GM21825 (cell line): ENCODE results near the gene CCNG1.
"Not testable (repeated sequence)": the region's sequence is repeated elsewhere in the genome, so short reads cannot be mapped to it uniquely, and the experiment has no call there.

Source experiments
- ATAC-seq: cut with Tn5 transposase; IDR thresholded peaks from one replicate; pipeline ENCODE4 v1.9.1; 2021; ENCODE audit warnings: mild to moderate bottlenecking, moderate library complexity; ENCODE audit not compliant: unreplicated experiment

CCNG1 gene

DNA sequence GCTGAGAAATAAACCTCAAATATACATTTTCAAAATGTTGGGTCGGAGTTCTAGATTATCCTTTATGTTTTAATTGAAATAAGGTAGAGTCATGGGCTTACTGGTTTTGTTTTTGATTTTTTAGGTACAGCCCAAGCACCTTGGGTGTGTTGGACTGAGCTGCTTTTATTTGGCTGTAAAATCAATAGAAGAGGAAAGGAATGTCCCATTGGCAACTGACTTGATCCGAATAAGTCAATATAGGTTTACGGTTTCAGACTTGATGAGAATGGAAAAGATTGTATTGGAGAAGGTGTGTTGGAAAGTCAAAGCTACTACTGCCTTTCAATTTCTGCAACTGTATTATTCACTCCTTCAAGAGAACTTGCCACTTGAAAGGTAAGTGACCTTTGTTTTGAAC is 3.6 kb downstream of the CCNG1 start:
- ATAC-seq: no peak

DNA sequence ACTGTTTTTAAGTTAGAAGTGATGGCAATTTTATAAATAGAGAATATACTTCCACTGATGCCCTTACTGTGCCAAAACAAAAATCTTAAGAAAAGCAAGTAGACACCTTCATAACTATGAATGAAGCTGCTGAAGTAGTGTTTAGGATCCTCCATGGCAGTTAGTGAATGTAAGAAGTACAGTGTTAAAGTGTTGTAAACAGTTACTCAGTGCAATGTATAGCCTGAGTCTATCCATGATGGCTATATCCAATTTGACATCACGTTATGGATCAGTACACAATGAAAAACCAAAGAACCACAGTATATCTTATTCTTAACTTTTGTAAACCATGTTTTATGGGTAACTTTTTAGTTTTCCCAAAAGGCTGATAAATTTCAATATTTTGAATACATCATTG is 7.1 kb downstream of the CCNG1 start:
- ATAC-seq: no peak

DNA sequence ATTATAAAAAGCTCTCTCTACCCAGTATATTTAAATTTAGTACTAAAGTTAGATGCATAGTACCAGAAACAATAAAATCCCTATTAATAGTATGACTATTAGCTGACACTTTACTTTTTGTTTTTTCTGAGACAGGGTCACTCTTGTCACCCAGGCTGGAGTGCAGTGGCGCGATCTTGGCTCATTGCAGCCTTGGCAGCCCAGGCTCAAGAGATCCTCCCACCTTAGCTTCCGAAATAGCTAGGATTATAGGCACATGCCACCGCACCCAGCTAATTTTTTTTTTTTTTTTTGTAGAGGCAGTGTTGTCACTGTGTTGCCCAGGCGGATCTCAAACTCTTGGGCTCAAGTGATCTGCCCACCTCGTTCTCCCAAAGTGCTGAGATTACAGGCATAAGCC is 8.0 kb downstream of the CCNG1 start:
- ATAC-seq: no peak

DNA sequence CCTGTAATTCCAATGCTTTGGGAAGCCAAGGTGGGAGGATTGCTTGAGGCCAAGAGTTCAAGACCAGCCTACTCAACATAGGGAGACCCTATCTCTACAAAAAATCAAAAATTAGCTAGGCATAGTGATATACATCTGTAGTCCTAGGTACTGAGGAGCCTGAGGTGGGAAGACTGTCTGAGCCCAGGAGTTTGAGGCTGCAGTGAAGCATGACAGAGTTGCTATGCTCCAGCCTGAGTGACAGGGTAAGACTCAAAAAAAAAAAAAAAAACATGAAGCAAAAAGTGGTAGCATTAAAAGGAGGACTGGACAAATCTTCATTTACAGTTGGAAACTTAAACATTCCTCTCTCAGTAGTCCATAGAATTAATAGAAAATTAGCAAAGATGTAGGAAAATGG is 9.8 kb downstream of the CCNG1 start:
- no peak for ATAC-seq

DNA sequence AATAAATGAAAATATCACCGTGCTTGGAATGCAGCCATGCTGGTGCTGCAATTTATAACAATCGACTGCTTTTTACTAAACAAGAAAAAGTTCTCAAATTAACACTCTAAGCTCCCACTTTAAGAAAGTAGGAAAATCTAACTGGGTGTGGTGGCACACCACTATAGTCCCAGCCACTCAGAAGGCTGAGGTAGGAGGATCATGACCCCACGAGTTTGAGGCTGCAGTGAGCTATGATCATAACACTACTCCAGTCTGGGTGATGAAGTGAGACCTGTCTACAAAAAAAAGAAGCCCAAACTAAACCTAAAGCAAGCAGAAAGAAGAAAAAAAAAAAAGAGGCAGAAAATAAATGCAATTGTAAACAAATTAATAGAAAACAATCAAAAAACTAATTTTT is 10.5 kb downstream of the CCNG1 start:
- ATAC-seq: no peak

DNA sequence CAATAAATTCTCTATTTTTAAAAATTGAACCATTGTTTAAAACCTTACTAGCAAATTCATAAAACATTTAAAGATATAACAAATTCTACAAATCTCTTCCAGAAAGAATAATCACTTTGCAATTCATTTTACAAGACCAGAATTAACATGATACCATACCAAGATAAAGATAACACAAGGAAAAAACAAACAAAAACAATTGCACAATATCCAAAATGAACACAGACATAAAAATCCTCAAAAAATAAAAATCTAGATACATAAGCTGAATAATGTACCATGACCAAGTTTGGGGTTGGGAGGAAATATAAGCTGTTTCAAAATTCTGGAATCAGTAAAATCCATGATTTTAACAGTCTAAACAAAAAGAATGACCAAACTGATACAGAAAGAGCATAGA is 11.1 kb downstream of the CCNG1 start:
- no peak for ATAC-seq

DNA sequence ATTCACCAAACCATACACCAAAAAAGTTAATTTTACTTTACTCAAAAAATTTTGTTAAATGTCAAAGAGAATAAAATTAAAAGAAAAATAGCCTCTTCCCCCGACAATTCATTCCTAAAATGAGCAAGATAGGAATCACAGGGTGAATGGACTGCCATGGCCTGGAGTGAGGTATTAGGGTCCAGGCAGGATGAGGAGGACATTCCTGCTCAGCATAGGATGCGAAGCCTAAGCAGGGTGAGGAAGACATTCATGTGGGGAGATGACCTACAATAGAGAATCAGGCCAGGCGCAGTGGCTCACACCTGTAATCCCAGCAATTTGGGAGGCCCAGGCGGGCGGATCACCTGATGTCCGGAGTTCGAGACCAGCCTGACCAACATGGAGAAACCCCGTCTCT is 14.1 kb downstream of the CCNG1 start:
- no peak for ATAC-seq

DNA sequence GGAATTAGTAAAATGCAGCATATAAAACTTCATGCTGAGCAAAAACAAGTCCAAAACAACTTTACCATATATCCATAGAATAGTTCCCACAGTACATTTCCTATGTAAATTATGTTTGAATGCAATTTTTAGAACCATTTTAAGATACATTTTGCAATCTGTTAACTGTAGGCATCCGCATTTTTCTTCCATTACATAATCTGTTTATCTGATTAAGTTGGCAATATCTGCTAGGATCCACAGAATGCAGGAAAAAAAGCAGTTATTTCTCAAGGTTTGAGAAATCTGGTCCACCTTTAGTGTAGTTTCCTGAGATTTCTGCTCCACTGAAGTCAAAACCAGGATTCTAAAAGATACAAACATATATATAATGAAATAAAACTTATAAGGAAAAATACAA is 16.3 kb downstream of the CCNG1 start:
- ATAC-seq: no peak

DNA sequence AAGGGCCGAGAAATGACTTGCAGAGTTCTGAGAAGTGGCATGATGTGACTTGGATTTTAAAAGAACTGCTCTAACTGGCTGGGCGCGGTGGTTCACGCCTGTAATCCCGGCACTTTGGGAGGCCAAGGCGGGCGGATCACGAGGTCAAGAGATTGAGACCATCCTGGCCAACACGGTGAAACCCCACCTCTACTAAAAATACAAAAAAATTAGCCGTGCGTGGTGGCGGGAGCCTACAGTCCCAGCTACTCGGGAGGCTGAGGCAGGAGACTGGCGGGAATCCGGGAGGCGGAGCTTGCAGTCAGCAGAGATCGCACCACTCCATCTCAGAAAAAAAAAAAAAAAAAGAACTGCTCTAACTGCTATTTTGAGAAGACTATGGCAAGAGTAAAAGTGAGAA is 18.0 kb downstream of the CCNG1 start:
- ATAC-seq: not testable (repeated sequence)

DNA sequence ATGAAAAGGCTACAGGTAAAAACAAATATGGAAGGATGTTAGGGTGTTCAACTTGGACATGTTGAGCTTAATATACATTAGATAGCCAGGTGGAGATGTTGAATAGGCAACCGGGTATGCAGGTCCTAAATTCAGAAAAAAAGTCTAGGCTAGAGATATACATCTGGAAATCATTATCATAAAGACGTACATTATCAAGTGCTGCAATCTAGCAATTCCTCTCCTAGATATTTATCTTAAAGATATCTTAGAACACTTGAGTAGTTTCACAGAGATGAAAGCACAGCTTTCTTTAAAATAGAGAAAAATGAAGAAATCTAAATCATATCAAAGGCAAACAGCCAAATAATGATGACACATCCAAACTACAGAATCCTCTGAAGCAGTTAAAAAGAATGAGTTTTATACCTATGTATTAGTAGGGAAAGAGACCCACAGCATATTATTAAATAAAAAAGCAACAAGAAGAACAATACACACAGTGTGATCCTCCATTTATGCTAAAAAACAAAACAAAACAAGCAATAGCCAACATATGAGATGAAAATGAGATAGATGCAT is 18.7 kb downstream of the CCNG1 start:
- ATAC-seq: no peak

DNA sequence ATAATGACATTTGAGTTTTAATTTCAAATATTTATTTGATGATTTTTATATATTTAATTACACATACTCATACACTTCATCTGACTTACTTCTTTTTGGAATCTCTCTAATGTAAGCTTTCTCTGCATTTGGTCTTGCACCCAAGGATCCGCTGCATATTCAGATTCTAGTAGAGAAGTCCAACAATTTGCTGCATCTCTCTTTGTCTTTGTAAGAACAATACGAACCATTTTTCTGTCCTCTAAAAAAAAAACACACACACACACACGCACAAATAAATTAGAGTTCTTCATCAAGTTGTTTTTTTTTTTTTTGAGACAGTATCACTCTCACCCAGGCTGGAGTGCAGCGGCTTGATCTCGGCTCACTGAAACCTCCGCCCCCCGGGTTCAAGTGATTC is 19.4 kb downstream of the CCNG1 start:
- ATAC-seq: no peak

DNA sequence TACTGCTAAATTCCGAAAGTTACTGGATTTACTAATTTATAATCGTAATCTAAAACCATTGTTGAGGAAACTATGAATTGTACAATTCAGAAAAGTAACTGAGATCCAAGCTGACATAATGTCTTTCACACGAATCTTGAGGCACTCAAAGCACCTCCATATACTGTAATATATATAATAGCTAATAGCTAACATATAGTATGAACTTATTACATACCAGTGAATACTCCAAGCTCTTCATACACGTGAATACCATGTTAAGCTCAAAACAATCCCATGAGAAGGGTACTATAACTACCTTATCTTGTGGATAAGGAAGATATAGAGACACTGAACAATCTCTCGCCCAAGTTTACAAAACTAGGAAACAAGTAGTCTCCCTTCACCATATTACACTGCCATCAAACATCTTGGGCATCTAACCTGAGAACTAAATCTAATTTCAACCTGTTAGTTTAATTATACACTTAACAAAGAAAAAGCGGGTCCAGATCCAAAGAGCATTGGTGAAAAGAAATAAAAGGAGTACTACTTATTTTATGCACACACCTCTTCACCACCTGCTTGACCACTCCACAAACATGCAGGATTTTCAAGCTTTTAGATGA is 21.5 kb downstream of the CCNG1 start:
- ATAC-seq: no peak

DNA sequence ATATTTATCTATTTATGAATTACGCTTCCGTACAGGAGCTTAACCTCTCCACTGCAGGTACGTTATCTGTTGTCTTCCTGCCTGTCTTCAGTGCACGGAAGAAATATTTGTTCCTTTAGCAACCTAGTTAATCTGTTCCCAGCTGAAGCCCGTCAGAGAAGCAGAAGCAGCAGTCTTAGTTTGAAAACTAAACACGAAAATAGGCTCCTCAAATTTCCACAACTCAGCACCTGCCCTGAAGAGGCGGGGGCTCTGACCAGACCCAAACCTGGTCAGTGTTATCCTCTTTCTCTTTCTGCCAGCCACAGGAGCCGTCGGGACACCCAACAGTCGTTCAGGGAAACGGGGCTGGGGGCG is 22.0 kb downstream of the CCNG1 start:
- peak; percentile 0 for ATAC-seq

DNA sequence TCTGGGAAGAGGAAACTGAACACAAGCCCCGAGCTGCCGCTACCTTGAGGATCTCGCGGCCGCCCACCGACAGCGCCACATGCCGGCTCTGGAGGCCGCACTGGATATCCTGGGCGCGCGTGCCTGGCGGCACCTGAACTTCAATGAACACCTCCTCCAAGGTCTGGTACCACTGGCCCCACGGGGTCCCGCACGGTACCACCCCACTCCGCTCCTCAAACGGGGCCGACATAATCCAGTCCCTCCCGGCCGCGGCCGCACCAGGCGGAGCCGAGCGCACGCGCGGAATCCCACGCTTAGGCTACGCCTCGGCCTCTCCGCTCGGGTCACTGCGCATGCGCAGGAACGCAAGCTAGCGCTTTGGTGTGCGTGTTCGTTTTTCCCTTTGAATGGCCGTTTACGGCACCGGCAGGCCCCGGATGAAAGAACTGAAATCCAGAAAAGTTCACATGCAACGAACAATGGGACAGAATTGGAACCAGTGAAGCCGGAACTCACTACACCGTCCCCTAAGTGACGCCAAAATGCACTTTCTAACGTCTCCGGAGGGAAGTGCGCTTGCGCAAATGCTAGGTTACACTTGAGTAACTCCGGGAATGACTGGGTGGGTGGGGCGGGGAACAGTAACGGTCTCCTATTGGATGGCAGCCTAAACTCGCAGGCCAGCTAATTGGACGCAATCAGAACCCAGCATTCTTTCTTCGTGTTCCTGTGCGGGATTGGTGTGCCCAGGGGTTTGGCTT is 22.6 kb downstream of the CCNG1 start, which contains the start of gene NUDCD2:
Gene NUDCD2 (minus strand): TSS at position 284 of the 743 bp plus-strand sequence. CDS start 52 bp downstream, at position 232.
- peak; percentile 87 for ATAC-seq

DNA sequence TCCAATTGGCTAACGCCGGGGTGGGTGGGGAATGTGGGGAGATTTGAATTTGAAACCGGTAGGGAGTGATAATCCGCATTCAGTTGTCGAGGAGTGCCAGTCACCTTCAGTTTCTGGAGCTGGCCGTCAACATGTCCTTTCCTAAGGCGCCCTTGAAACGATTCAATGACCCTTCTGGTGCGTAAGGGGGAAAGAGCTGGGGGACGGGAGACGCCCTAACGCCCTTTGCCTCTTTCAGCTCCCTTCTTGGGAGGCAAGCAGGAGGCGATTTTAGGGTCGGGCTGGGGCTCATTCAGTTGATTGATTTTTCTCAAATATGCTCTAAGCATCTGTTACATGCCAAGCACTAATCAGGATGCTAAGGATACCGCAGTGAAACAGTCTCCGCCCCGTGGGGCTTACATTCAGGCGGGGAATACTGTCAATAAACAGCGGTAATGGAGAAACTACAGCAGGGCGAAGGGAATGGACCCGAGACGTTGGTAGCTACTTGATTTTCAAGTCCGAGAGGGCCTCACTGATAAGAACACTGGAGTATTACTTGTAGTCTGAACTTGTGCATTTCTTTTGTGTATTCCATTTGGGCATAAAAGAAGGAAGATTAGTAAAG is 23.3 kb downstream of the CCNG1 start, which contains the start of gene HMMR:
Gene HMMR (plus strand): TSS at position 71 of the 610 bp plus-strand sequence. CDS start 61 bp downstream, at position 132.
- no peak for ATAC-seq

DNA sequence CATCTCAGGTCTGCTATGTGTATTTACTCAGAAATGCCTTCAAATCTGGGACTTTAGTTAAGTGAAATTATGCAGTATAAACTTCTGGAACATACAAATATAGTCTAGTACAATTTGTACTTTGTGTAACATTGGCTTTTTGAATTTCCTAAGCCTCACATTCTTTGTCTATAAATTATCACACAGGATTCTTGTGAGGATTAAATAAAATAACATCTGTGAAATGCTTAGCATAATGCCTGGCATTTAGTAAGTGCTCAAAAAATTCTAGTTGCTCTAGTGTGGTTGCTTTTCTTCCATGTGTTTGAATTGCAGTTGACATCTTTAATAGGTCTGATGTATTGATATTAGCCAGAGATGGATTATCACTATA is 25.7 kb downstream of the CCNG1 start:
- ATAC-seq: no peak

DNA sequence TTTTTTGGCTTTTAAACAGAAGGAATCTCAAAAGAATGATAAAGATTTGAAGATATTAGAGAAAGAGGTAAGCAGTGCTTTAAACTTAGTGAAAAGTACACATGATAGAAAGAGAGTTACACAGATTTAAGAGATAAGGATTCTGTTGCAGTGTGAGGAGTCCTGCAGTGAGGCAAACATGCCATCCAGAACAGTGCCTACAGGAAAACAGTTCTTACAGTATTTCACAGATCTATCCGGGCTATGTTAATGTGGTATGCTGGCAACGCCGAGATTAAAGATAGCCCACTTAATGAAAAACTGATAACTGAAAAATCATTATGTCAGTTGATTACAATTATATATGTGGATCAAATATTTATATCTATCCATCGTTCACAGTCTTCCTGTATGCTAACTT is 30.3 kb downstream of the CCNG1 start:
- no peak for ATAC-seq

DNA sequence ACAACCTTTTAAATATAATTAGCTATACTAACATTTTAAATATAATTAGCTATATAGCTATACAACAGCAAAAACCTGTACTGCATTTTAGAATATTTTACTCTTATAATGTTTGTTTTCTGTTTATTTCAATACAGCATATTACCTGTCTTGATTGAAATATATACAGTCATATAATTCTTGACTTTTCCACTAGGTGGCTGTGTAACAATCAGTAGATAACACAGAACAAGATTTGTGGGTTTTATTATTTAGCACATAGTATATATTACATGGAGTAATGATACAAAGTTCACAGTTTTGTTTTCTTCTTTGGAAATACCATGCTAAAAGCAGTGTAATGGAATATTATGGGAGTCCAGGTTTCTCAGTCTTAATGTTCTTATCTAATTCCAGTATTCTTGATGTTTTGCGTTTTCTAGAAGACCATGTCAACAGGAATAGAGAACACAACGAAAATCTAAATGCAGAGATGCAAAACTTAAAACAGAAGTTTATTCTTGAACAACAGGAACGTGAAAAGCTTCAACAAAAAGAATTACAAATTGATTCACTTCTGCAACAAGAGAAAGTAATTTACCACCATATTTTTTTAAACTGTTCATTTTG is 36.3 kb downstream of the CCNG1 start:
- no peak for ATAC-seq

DNA sequence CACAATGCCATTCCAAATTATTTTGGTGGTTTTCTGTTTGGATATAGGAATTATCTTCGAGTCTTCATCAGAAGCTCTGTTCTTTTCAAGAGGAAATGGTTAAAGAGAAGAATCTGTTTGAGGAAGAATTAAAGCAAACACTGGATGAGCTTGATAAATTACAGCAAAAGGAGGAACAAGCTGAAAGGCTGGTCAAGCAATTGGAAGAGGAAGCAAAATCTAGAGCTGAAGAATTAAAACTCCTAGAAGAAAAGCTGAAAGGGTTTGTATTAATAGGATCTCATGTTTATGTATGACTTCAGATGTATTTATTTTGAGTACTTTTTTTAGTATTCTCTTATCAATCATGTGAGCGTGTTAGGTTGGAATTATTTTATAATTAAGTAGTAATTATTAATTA is 38.0 kb downstream of the CCNG1 start:
- ATAC-seq: no peak

DNA sequence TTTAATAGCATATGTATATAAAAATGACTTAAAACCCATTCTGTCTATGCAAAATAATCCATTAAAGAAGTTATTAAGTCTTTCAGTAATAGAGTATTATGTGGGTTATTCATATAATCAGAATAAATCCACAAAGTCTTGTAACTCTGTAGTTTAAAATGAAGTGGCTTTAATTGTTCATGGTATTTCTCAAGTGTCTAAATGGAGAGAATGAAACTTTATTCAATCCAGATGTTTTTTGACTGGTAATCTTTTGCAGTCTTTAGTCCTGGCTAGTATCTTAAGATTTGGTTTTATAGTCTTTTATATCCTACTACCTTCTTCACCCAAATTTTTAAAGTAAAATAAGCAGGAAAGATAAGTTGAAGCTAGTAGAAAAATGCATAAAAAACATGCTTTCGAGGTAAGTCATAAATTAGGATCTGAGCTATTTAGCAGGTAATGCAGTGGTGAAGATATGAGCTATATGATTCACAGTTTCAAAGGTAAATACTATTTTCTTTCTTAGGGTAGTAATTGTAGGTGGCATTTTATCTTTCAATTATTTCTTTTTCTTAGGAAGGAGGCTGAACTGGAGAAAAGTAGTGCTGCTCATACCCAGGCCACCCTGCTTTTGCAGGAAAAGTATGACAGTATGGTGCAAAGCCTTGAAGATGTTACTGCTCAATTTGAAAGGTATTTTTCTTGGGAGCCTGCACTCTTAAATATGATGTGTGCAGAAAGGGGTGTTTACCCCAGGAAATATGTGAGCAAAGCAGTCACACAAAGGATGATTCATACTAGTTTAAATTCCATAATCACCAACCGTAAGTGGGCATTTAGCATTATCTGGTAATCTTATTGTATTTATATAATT is 41.0 kb downstream of the CCNG1 start:
- no peak for ATAC-seq

DNA sequence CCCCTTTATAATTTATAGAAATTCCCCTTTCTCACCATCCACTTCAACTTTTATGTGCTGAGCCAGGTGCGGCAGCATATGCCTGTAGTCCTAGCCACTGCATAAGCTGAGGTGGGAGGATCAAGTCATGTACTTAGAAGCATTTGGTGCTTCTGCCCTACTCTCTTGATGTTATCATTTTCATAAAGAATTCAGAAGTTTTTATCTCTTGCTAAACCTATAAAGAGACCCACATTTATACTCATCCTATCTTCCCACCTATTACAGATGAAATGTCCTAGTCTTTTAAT is 41.5 kb downstream of the CCNG1 start:
- ATAC-seq: no peak
